Gastroesophageal sphincter (tissue), 4 donors: ENCODE measurements around the gene TUBE1. TPM values are rescaled to one million over a fixed set of nuclear protein-coding genes. Genes with fewer than 3 reads are reported as not detected.

ENCODE experiments used
- ATAC-seq: fragments of 150-250 bp; one replicate; pipeline ENCODE4 v1.9.1; 2016; ENCODE audit warnings: mild to moderate bottlenecking, moderate library complexity
- H3K27ac ChIP-seq, 4 donors: fragments of 200-600 bp; sonication (generic) in 3 of 4; 1 replicate in 3 of 4; 2 replicates in 1 of 4; pipeline ENCODE4 v1.5.1; 2016 to 2019
- H3K27me3 ChIP-seq: fragments of 200-600 bp; sonication (generic); one replicate; pipeline ENCODE4 v1.5.1; 2019
- H3K36me3 ChIP-seq, 2 donors: fragments of 200-600 bp; sonication (generic); one replicate each; pipeline ENCODE4 v1.5.1; 2019; ENCODE audit warnings: control low read depth in 1 of 2
- H3K4me1 ChIP-seq, 3 donors: fragments of 200-600 bp; sonication (generic); 1 replicate in 2 of 3; 2 replicates in 1 of 3; pipeline ENCODE4 v1.5.1; 2016 to 2019; ENCODE audit warnings: control low read depth in 2 of 3
- H3K4me3 ChIP-seq, 2 donors: fragments of 200-600 bp; sonication (generic); one replicate each; pipeline ENCODE4 v1.5.1; 2019; ENCODE audit warnings: mild to moderate bottlenecking in 1 of 2, moderate library complexity in 1 of 2
- H3K9me3 ChIP-seq, 3 donors: fragments of 200-600 bp; sonication (generic); one replicate each; pipeline ENCODE4 v1.5.1; 2017 to 2019; ENCODE audit warnings: control low read depth in 2 of 3
- CTCF ChIP-seq, 4 experiments: fragments of 200-600 bp in 2 of 4; fragments of 450-650 bp in 2 of 4; sonication (generic) in 1 of 4; IDR thresholded peaks; one replicate each; pipeline ENCODE4 v1.5.1; 2017 to 2019; ENCODE audit warnings: antibody characterized with exemption in 4 of 4, mild to moderate bottlenecking in 2 of 4, moderate library complexity in 2 of 4
- EP300 ChIP-seq: sonication (generic); formaldehyde crosslinking; IDR thresholded peaks from one replicate; pipeline ENCODE4 v1.6.1; 2017; ENCODE audit warnings: antibody characterized with exemption, mild to moderate bottlenecking
- POLR2A ChIP-seq, 2 donors: fragments of 450-650 bp; IDR thresholded peaks; one replicate each; pipeline ENCODE4 v1.6.1; 2017; ENCODE audit warnings: antibody characterized with exemption in 2 of 2, mild to moderate bottlenecking in 2 of 2, moderate library complexity in 1 of 2
- POLR2AphosphoS5 ChIP-seq: sonication (generic); formaldehyde crosslinking; IDR thresholded peaks from one replicate; pipeline ENCODE4 v1.6.1; 2017; ENCODE audit warnings: antibody characterized with exemption
- WGBS, 2 donors: methylation state at CpG; one replicate each; pipeline ENCODE4 v1.1.5; 2018; ENCODE audit warnings: low coverage in 1 of 2; 5-methylcytosine and 5-hydroxymethylcytosine counted together
- total RNA-seq, 4 donors: library from RNA; depleted of rRNA; stranded (reverse); fragments of >200 nt; gene quantifications; one replicate each; pipeline ENCODE4 v1.1.0, GENCODE V29; 2016

The TUBE1 gene
- total RNA-seq, 4 donors from 2014 or later: 17.5 to 58.2 (median 31.6) TPM

DNA sequence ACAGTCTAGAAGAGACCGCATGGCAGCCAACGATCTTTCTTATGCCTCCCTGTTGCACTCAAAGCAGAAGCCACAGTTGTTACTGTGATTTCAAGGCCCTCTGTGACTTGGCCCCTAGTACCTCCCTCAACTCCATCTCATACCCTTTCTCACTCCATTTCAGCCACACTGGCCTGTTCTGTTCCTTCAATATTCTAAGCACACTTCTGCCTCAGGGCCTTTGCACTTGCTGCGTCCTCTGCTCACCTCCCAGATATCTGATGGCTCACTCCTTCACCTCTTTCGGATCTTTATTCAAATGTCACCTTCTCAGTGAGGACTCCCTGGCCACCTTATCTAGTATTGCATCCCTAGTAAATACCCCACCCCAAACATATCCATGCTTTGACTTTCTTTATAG lies 62.8 kb downstream of the TUBE1 start:
- no peaks in the 10 kb centered on the region for H3K27me3 ChIP-seq
- WGBS, 2 donors: 100% methylated on average over 4 of the region's 4 CpGs
- no peak for TF ChIP-seq EP300
- no peak overlapping the region for H3K4me3 ChIP-seq
- ATAC-seq: no peak
- peaks cover 0 to 20% (median 0%) of the 10 kb centered on the region in 3 donors for H3K4me1 ChIP-seq
- no peaks in the 10 kb centered on the region for H3K36me3 ChIP-seq
- H3K9me3 ChIP-seq: peaks cover 0 to 9% (median 0%) of the 10 kb centered on the region in 3 donors
- H3K27ac ChIP-seq: no peak overlapping the region

DNA sequence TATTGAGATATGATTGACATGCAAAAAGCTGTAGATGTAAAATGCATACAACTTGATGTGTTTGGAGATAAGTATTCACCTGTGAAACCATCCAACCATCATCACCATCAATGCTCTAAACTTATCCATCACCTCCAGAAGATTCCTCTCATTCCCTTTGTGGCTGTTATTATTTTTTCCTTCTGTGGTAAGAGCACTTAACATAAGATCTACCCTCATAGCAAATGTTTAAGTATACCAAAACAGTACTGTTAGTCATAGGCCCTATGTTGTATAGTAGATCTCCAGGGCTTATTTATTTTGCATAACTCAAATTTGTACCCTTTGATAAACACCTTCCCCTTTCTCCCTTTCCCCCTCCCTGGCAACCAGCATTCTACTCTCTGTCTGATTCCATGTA lies 64.5 kb downstream of the TUBE1 start:
- no peak overlapping the region for H3K27ac ChIP-seq
- no peak overlapping the region for H3K4me3 ChIP-seq
- no peaks in the 10 kb centered on the region for H3K27me3 ChIP-seq
- H3K4me1 ChIP-seq: peaks cover 0 to 37% (median 9%) of the 10 kb centered on the region in 3 donors
- TF ChIP-seq EP300 (no peak), CTCF (IDR thresholded peaks at IDR 0.05) (no peak), POLR2AphosphoS5 (no peak), POLR2A (IDR thresholded peaks at IDR 0.05) (no peak)
- no peaks in the 10 kb centered on the region for H3K36me3 ChIP-seq
- H3K9me3 ChIP-seq: peaks cover 0 to 9% (median 0%) of the 10 kb centered on the region in 3 donors
- no peak for ATAC-seq

DNA sequence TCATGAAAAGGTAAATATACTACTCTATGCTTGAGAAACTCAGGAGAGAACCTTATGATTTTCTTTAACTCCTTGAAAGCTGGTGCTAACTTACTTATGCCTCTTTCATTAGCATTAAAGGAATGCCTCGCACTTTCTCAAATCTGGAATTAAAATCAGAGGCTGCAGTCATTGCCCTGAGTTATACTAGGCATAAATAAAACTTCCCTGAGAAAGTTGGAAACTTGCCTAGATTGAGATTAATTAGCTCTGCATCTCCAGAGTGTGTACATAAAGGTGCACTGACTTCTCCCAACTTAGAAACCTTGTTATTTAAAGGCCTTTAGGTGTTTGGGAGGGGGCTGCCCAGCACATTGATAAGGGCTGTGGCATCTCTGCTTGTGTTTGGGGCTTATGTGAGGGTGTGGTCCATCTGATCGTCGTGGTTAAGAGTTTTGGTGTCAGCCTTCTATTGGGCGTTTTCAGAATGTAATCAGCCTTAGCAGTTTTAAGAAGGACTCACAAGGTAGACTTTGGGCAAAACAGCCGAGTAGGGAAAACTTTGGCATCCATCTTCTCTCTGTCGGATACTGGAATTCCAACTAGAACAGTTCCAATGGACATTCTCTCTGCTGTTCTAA lies 65.5 kb downstream of the TUBE1 start:
- Histone ChIP-seq H3K4me1 (peaks cover 0 to 43% (median 10%) of the 10 kb centered on the region in 3 donors), H3K4me3 (no peak overlapping the region), H3K36me3 (no peaks in the 10 kb centered on the region), H3K9me3 (peaks cover 0 to 9% (median 0%) of the 10 kb centered on the region in 3 donors), H3K27me3 (no peaks in the 10 kb centered on the region), H3K27ac (no peak overlapping the region)
- ATAC-seq: no peak
- TF ChIP-seq POLR2AphosphoS5: no peak
- no peak for TF ChIP-seq POLR2A (IDR thresholded peaks at IDR 0.05)
- TF ChIP-seq CTCF (IDR thresholded peaks at IDR 0.05): no peak
- no peak for TF ChIP-seq EP300
- 41 to 50% methylated on average over 3 to 5 of the region's 6 CpGs for WGBS, 2 donors

Other genes starting within 250 kb of the TUBE1 start
- gene FYN, start 214.0 kb downstream of the TUBE1 start, total RNA-seq: 100 to 1,000 TPM in 1 of 4 donors, 10 to 100 TPM in 3; 58.6 to 101 (median 69.9) TPM
- gene CCN6, start 33.4 kb downstream of the TUBE1 start, total RNA-seq: not detected
- gene FAM229B, start 109 bp upstream of the TUBE1 start, total RNA-seq: 10 to 100 TPM in 3 of 4 donors, 1 to 10 TPM in 1; 9.5 to 26.1 (median 13.8) TPM
- gene LAMA4, start 167.1 kb upstream of the TUBE1 start, total RNA-seq: 100 to 1,000 TPM; 240 to 305 (median 265) TPM